T-cell (primary cell): ENCODE measurements around the gene NECAP2. TPM values are rescaled to one million over a fixed set of nuclear protein-coding genes. Genes with fewer than 3 reads are reported as not detected.

ENCODE experiments used
- ATAC-seq, 4 experiments: fragments of 200-7000 bp in 3 of 4; fragments of 150-1000 bp in 1 of 4; cut with Tn5 transposase; replicated peaks in 1 of 4; 1 replicate in 3 of 4; 2 replicates in 1 of 4; pipeline ENCODE4 v1.10.0; 2021; ENCODE audit warnings: moderate library complexity in 3 of 4, mild to moderate bottlenecking in 2 of 4, moderate number of reproducible peaks in 1 of 4
- CTCF ChIA-PET, 2 donors: fragments of 300-600 bp; sonication (Branson Sonifier 250); formaldehyde crosslinking; loops; one replicate each; lab custom pipeline; 2022; ENCODE audit warnings: antibody characterized with exemption in 2 of 2; lab: Charles Lee
- POLR2A ChIA-PET, 2 donors: fragments of 300-600 bp; sonication (Branson Sonifier 250); formaldehyde crosslinking; loops; one replicate each; lab custom pipeline; 2022; ENCODE audit warnings: antibody characterized with exemption in 2 of 2; lab: Charles Lee
- DNase-seq, 35 experiments: peaks; one replicate each; pipeline versions ENCODE4 v3.0.0 to v3.0.0-alpha.2; 2013 to 2023
- H3K27ac ChIP-seq: one replicate; pipeline ENCODE4 v1.5.1; 2013; ENCODE audit warnings: low read length
- H3K27me3 ChIP-seq, 2 experiments: replicated peaks in 1 of 2; 1 replicate in 1 of 2; 2 replicates in 1 of 2; pipeline versions ENCODE4 v1.6.1 to v1.7.0; 2013; ENCODE audit warnings: low read length in 1 of 2, mixed read lengths in 1 of 2; ENCODE audit not compliant: control insufficient read depth in 2 of 2, insufficient read depth in 2 of 2; ENCODE audit errors: extremely low read depth in 1 of 2
- H3K36me3 ChIP-seq, 2 donors: 1 replicate in 1 of 2; 2 replicates in 1 of 2; pipeline versions ENCODE4 v1.6.1 to v1.7.0; 2013; ENCODE audit warnings: low read length in 1 of 2; ENCODE audit not compliant: control insufficient read depth in 2 of 2, insufficient read depth in 1 of 2; ENCODE audit errors: extremely low read depth in 1 of 2
- H3K4me1 ChIP-seq, 2 experiments: 1 replicate in 1 of 2; 2 replicates in 1 of 2; pipeline versions ENCODE4 v1.6.1 to v1.7.0; 2013; ENCODE audit warnings: low read length in 2 of 2, mixed read lengths in 1 of 2; ENCODE audit not compliant: insufficient read depth in 2 of 2, control insufficient read depth in 1 of 2; ENCODE audit errors: extremely low read depth in 1 of 2
- H3K4me3 ChIP-seq, 2 donors: 1 replicate in 1 of 2; 2 replicates in 1 of 2; pipeline versions ENCODE4 v1.5.1 to v1.7.0; 2013; ENCODE audit warnings: mild to moderate bottlenecking in 2 of 2, low read length in 1 of 2, moderate library complexity in 1 of 2; ENCODE audit not compliant: control insufficient read depth in 1 of 2; ENCODE audit errors: extremely low read depth in 1 of 2
- H3K9me3 ChIP-seq: 2 replicates; pipeline ENCODE4 v1.7.0; 2013
- H3K27ac Mint-ChIP-seq, 2 donors: one replicate each; pipeline ENCODE4 v1.8.0; 2020 to 2021; ENCODE audit warnings: mild to moderate bottlenecking in 2 of 2, mixed read lengths in 2 of 2
- H3K27me3 Mint-ChIP-seq, 2 donors: one replicate each; pipeline ENCODE4 v1.8.0; 2021 to 2022; ENCODE audit warnings: mixed read lengths in 2 of 2
- H3K36me3 Mint-ChIP-seq: one replicate; pipeline ENCODE4 v1.8.0; 2021; ENCODE audit warnings: mixed read lengths
- H3K4me1 Mint-ChIP-seq, 3 donors: one replicate each; pipeline ENCODE4 v1.8.0; 2020 to 2022; ENCODE audit warnings: mixed read lengths in 3 of 3, mild to moderate bottlenecking in 1 of 3
- H3K4me3 Mint-ChIP-seq, 3 donors: one replicate each; pipeline ENCODE4 v1.8.0; 2020 to 2022; ENCODE audit warnings: mild to moderate bottlenecking in 3 of 3, mixed read lengths in 3 of 3, moderate library complexity in 3 of 3
- H3K9me3 Mint-ChIP-seq, 3 donors: one replicate each; pipeline ENCODE4 v1.8.0; 2020 to 2022; ENCODE audit warnings: mixed read lengths in 3 of 3
- WGBS: methylation state at CpG from one replicate; pipeline ENCODE4 v1.1.5; 2013; ENCODE audit warnings: missing lambda C conversion rate; ENCODE audit not compliant: insufficient coverage; 5-methylcytosine and 5-hydroxymethylcytosine counted together
- total RNA-seq, 35 experiments: library from RNA in 6 of 35; stranded (reverse) in 6 of 35; fragments of 120-200 nt in 1 of 35; gene quantifications; one replicate each; pipeline versions ENCODE4 v1.2.1 to v1.2.4 and lab custom pipeline; 2013 to 2026

NECAP2 gene
- 100 to 1,000 TPM in 4 of 5 donors, 10 to 100 TPM in 1; 98.4 to 149 (median 138) TPM for total RNA-seq
- 136 TPM for total RNA-seq (2013)
- total RNA-seq (lab: John Stamatoyannopoulos, UW): 81.0 to 215 (median 142) reads per million in 29 experiments

GRCh38 chr1:16440470-16441281 lies at the start of gene NECAP2:
Gene NECAP2, plus strand, starts transcription at chr1:16440724. Its CDS starts 38 bp downstream, at chr1:16440762.
- under 1% methylated on average over 60 of the region's 68 CpGs for WGBS
- Mint-ChIP-seq H3K36me3 (peaks cover 22% of the 10 kb centered on the region), H3K4me1 (peaks cover 38 to 45% (median 41%) of the 10 kb centered on the region in 3 donors), H3K27ac (peak within 1 kb of the TSS; percentile 94 to 96), H3K9me3 (no peaks in the 10 kb centered on the region), H3K4me3 (peak within 1 kb of the TSS; percentile 90 to 97 (median 96)), H3K27me3 (no peaks in the 10 kb centered on the region)
- Histone ChIP-seq H3K36me3 (peaks cover 0 to 34% of the 10 kb centered on the region in 2 donors), H3K27ac (peak within 1 kb of the TSS; percentile 97), H3K9me3 (no peaks in the 10 kb centered on the region), H3K4me1 (peaks cover 19 to 46% of the 10 kb centered on the region in 2 experiments), H3K27me3 (no peaks in the 10 kb centered on the region), H3K4me3 (peak within 1 kb of the TSS; percentile 82 to 91)
- DNase-seq (peak; percentile 76 to 95 (median 90)), ATAC-seq (peak; percentile 84 to 90 (median 90))
- ChIA-PET CTCF (interaction anchor here in 1 of 2 donors (0.6 to 1.5 kb wide), 5 partner anchors 56 to 596 kb away, joined by 3 to 5 read pairs (median 4); no protein-coding TSS in a partner anchor), POLR2A (no interaction called here)

DNA sequence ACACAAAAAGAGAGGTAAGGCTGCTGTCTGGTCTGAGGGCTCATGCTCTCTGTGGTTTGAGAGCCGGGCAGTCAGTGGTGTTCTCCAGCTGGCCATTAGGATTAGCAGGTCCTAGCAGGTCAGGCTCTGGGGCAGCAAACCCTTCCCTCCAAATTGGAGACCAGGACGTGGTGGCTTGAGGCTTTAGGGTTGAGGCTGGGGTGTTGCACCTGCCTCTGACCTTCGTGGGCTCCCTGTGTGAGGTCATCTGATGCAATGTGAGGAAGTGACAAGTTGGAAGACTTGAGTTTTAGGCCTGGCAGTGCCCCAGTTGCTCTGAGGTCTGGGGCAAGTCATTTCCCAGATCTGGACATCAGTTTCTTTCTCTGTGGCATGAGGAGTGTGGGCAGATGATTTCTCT lies 49.1 kb upstream of the NECAP2 start:
- ChIA-PET CTCF (no interaction called here), POLR2A (interaction anchor here in 1 of 2 donors (0.5 kb wide), 1 partner anchor 387 kb away, joined by 5 read pairs; no protein-coding TSS in a partner anchor)
- DNase-seq (peak in 1 of 35 experiments; percentile 10), ATAC-seq (no peak)
- no peaks in the 10 kb centered on the region for H3K9me3 Mint-ChIP-seq
- H3K27me3 Mint-ChIP-seq: no peaks in the 10 kb centered on the region
- Histone ChIP-seq H3K36me3 (peaks cover 12 to 42% of the 10 kb centered on the region in 2 donors), H3K27me3 (no peaks in the 10 kb centered on the region), H3K9me3 (no peaks in the 10 kb centered on the region), H3K4me1 (peaks cover 6 to 57% of the 10 kb centered on the region in 2 experiments), H3K4me3 (no peak overlapping the region), H3K27ac (no peak overlapping the region)
- H3K27ac Mint-ChIP-seq: peak overlapping the region; percentile 25 to 87
- H3K4me3 Mint-ChIP-seq: no peak overlapping the region
- 33% methylated on average over 2 of the region's 3 CpGs for WGBS
- peaks cover 27% of the 10 kb centered on the region for H3K36me3 Mint-ChIP-seq
- peaks cover 53 to 62% (median 58%) of the 10 kb centered on the region in 3 donors for H3K4me1 Mint-ChIP-seq

DNA sequence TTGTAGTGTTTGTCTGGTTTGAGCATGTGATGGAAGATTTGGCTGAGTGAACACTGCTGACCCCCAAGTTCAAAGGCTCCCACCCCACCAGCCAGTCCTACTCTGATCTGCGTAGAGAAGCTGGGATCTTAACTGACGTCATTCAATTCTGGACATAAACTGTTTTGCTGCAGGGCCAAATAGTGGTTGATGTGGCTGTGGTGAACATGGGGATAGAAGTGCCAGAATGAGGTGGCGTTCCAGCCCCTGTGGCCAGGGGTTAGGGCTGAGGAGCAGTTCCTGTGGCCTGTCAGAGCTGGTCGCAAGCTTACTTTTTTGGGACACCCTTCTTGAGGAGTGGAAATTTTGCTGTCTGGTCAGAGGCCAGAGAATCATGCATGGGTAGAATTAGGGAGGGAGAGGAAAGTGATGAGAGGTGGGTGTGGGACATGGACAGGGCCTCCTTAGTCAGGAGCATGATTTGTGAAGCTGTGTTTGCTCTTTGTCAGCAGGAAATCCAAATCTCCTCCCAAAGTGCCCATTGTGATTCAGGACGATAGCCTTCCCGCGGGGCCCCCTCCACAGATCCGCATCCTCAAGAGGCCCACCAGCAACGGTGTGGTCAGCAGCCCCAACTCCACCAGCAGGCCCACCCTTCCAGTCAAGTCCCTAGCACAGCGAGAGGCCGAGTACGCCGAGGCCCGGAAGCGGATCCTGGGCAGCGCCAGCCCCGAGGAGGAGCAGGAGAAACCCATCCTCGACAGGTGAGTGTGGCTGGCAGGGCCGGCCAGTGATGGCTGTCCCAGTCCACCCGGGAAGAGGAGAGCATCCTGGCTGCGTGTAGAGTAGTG lies 47.6 kb upstream of the NECAP2 start:
- H3K4me3 ChIP-seq: no peak overlapping the region
- Mint-ChIP-seq H3K9me3 (no peaks in the 10 kb centered on the region), H3K4me3 (no peak overlapping the region), H3K27me3 (no peaks in the 10 kb centered on the region), H3K27ac (peak overlapping the region; percentile 75 to 87), H3K4me1 (peaks cover 40 to 52% (median 45%) of the 10 kb centered on the region in 3 donors), H3K36me3 (peaks cover 29% of the 10 kb centered on the region)
- peaks cover 12 to 57% of the 10 kb centered on the region in 2 donors for H3K36me3 ChIP-seq
- no peak for DNase-seq
- no peaks in the 10 kb centered on the region for H3K27me3 ChIP-seq
- H3K4me1 ChIP-seq: peaks cover 0 to 43% of the 10 kb centered on the region in 2 experiments
- no peaks in the 10 kb centered on the region for H3K9me3 ChIP-seq
- no peak for ATAC-seq
- H3K27ac ChIP-seq: no peak overlapping the region
- ChIA-PET POLR2A (no interaction called here), CTCF (no interaction called here)
- WGBS: 94% methylated on average over 19 of the region's 21 CpGs

DNA sequence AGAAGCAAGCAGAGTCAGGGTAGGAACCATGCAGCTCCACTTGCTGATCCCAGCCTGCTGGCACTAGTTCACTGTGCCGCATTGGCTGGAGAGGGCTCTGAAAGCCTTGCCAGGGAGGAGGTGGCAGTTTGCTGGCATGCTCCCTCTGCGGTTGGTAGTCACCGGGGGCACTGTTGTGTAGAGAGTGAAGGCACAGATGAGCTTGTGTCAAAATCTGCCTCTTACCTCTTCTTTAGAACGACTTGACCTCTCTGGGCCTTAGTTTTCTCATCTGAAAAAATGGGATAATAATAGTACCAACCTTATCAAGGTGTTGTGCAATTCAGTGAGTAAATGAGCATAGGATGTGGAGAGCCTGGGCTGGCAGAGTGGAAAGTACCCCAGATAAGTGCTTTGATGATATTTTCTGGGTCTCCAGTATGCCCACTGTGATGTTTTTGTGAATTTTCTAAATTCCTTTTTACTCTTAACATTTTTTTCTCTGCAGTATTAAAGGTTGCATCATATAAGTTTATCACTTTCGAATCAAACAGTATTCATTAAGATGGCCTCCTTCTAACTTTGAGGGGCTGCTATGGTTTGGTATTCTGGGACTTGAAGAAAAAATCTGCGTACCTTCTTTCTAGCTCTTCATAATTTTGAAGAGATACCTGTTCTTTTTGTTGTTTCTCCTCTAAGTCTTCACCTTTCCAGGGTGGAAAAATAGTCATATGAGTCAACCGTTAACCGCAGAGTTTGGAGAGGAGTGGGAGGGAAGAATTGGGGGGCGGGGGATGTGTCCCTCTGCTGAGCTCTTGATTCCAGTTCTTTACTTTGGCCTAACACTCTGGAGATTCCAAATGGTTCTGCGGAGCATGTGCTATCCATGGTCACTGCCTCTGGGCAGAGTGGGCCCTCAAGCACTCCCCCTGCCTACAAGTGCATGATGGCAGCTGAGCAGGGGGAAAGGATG lies 46.7 kb upstream of the NECAP2 start:
- Mint-ChIP-seq H3K9me3 (no peaks in the 10 kb centered on the region), H3K4me3 (no peak overlapping the region), H3K27me3 (no peaks in the 10 kb centered on the region), H3K27ac (peak overlapping the region in 1 of 2 donors; percentile 3), H3K36me3 (peaks cover 29% of the 10 kb centered on the region), H3K4me1 (peaks cover 40 to 45% (median 40%) of the 10 kb centered on the region in 3 donors)
- peaks cover 0 to 40% of the 10 kb centered on the region in 2 experiments for H3K4me1 ChIP-seq
- ChIA-PET POLR2A (no interaction called here), CTCF (no interaction called here)
- no peak for DNase-seq
- no peak overlapping the region for H3K4me3 ChIP-seq
- WGBS: 95% methylated on average over 3 of the region's 10 CpGs
- no peaks in the 10 kb centered on the region for H3K27me3 ChIP-seq
- peaks cover 15 to 61% of the 10 kb centered on the region in 2 donors for H3K36me3 ChIP-seq
- no peak overlapping the region for H3K27ac ChIP-seq
- ATAC-seq: no peak
- no peaks in the 10 kb centered on the region for H3K9me3 ChIP-seq

DNA sequence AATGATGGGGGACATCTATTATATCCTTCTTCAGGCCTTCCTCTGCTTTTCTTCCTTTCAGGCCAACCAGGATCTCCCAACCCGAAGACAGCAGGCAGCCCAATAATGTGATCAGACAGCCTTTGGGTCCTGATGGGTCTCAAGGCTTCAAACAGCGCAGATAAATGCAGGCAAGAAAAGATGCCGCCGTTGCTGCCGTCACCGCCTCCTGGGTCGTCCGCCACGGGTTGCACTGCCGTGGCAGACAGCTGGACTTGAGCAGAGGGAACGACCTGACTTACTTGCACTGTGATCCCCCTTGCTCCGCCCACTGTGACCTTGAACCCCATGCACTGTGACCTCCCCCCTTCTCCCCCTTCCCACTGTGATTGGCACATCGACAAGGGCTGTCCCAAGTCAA lies 45.5 kb upstream of the NECAP2 start:
- ChIA-PET CTCF (no interaction called here), POLR2A (no interaction called here)
- Mint-ChIP-seq H3K27me3 (no peaks in the 10 kb centered on the region), H3K36me3 (peaks cover 29% of the 10 kb centered on the region), H3K27ac (no peak overlapping the region), H3K4me1 (peaks cover 32 to 38% (median 37%) of the 10 kb centered on the region in 3 donors), H3K9me3 (no peaks in the 10 kb centered on the region), H3K4me3 (no peak overlapping the region)
- Histone ChIP-seq H3K4me1 (peaks cover 0 to 35% of the 10 kb centered on the region in 2 experiments), H3K27me3 (no peaks in the 10 kb centered on the region), H3K27ac (no peak overlapping the region), H3K9me3 (no peaks in the 10 kb centered on the region), H3K4me3 (no peak overlapping the region), H3K36me3 (peaks cover 15 to 64% of the 10 kb centered on the region in 2 donors)
- WGBS: 97% methylated on average over 10 of the region's 13 CpGs
- ATAC-seq (no peak), DNase-seq (no peak)
